OCI-LY1 (cell line): ENCODE measurements around the gene KLF11.

Source experiments
- CTCF ChIP-seq: fragments of 200-600 bp; sonication (generic), shearing (Covaris generic); IDR thresholded peaks from 2 replicates; pipeline ENCODE4 v1.5.1; 2017; ENCODE audit warnings: mild to moderate bottlenecking, antibody characterized with exemption, low read length, moderate library complexity, mixed read lengths
- EZH2 ChIP-seq: fragments of 200-600 bp; sonication (generic), shearing (Covaris generic); IDR thresholded peaks from 2 replicates; pipeline ENCODE4 v1.8.0; 2017; ENCODE audit warnings: borderline replicate concordance, mixed run types, mild to moderate bottlenecking, antibody characterized with exemption, low read length, moderate library complexity, mixed read lengths

GRCh38 chr2:10042301-10043161 is 819 bp upstream of the KLF11 start:
- TF ChIP-seq EZH2 (no peak), CTCF (no peak)
